Stimulated activated naive CD8-positive, alpha-beta T cell treated with anti-CD3 and anti-CD28 coated beads, Interleukin-15, Interleukin-2, amounts not matched to agents 100 ng/mL and 50 ng/mL, for 24 hours (primary cell): ENCODE results near the gene FAHD1.

Experiments used
- H3K27ac Mint-ChIP-seq: one replicate; pipeline ENCODE4 v1.8.0; 2021; ENCODE audit warnings: mild to moderate bottlenecking, mixed read lengths
- H3K27me3 Mint-ChIP-seq: one replicate; pipeline ENCODE4 v1.8.0; 2021; ENCODE audit warnings: mixed read lengths
- H3K36me3 Mint-ChIP-seq: one replicate; pipeline ENCODE4 v1.8.0; 2021; ENCODE audit warnings: low read depth, mixed read lengths
- H3K4me1 Mint-ChIP-seq: one replicate; pipeline ENCODE4 v1.8.0; 2021; ENCODE audit warnings: low read depth, mixed read lengths
- H3K4me3 Mint-ChIP-seq: one replicate; pipeline ENCODE4 v1.8.0; 2021; ENCODE audit warnings: mild to moderate bottlenecking, mixed read lengths
- H3K9me3 Mint-ChIP-seq: one replicate; pipeline ENCODE4 v1.8.0; 2021; ENCODE audit warnings: mixed read lengths

FAHD1 gene

DNA sequence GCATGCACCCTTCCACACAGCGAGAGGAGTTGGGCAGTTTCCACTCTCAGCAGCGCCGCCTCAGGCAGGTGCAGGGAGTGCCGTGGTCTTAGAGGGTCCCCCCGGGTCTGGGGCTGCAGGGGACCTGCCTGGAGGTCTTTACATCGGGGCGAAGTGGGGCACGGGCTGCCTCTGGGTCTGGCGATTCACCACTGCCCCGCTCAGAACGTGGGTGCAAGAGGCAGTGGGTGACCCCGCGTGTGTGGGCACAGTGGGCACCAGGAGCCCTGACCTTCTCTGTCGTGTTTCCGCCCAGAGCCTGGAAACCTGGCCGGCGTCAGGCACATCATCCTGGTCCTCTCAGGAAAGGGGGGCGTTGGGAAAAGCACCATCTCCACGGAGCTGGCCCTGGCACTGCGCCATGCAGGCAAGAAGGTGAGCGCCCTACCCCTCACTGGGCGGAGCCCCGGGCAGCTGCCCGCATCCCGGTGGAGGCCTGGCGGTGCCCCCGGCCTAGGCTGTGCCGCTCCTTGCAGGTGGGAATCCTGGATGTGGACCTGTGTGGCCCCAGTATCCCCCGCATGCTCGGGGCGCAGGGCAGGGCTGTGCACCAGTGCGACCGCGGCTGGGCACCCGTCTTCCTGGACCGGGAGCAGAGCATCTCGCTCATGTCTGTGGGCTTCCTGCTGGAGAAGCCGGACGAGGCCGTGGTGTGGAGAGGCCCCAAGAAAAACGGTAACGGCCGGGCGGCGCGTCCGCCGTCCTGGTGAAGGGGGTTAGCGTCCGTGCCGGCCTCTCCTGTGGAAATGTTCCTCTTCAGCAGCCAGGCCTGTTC, 40.6 kb upstream of the FAHD1 start:
- H3K36me3 Mint-ChIP-seq = peaks cover 5% of the 10 kb centered on the region
- peaks cover 20% of the 10 kb centered on the region for H3K4me1 Mint-ChIP-seq
- no peaks in the 10 kb centered on the region for H3K27me3 Mint-ChIP-seq
- no peaks in the 10 kb centered on the region for H3K9me3 Mint-ChIP-seq
- no peak overlapping the region for H3K4me3 Mint-ChIP-seq
- H3K27ac Mint-ChIP-seq = no peak overlapping the region

DNA sequence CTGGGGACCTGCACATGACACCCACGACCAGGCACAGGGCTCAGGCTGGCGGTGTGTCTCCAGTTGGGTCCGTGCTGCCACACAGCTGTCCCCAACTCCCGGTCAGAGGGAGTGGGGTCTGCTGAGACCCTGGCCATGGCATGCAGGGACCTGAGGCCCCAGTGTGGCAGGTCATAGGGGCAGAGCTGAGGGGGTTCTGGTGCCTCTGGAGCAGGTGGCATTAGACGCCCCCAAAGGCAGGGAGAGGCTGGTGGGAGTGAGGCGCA, 40.0 kb upstream of the FAHD1 start:
- peaks cover 15% of the 10 kb centered on the region for H3K4me1 Mint-ChIP-seq
- no peaks in the 10 kb centered on the region for H3K27me3 Mint-ChIP-seq
- no peak overlapping the region for H3K27ac Mint-ChIP-seq
- H3K4me3 Mint-ChIP-seq = no peak overlapping the region
- no peaks in the 10 kb centered on the region for H3K9me3 Mint-ChIP-seq
- peaks cover 5% of the 10 kb centered on the region for H3K36me3 Mint-ChIP-seq

DNA sequence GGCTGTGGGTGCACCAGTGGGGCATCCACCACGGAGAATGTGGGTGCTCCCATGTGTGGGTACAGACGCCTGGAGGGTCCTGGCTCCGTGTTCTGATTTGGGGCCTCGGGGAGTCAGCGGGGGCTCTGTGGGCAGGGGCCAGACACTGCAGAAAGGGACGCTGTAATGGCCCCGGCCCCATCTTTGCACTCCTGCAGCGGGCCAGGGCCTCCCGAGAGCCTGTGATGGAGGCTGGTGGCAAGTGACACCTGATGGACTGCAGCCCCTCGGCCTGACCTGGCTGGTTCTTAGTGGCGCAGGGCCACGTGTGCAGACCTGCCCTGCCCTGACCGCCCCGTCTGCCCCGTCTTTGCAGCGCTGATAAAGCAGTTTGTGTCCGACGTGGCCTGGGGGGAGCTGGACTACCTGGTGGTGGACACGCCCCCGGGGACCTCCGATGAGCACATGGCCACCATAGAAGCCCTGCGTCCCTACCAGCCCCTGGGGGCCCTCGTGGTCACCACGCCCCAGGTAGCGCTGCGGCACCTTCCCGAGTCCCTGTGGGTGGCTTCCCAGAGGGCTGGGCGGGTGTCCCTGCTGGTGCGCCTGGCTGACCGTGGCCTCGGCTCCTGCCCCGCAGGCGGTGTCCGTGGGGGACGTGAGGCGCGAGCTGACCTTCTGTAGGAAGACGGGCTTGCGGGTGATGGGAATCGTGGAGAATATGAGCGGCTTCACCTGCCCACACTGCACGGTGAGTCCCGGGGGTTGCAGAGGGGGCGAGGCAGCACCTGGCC, 39.5 kb upstream of the FAHD1 start:
- Mint-ChIP-seq H3K4me3 (no peak overlapping the region), H3K27ac (no peak overlapping the region), H3K9me3 (no peaks in the 10 kb centered on the region), H3K27me3 (no peaks in the 10 kb centered on the region), H3K36me3 (peaks cover 5% of the 10 kb centered on the region), H3K4me1 (peaks cover 15% of the 10 kb centered on the region)

DNA sequence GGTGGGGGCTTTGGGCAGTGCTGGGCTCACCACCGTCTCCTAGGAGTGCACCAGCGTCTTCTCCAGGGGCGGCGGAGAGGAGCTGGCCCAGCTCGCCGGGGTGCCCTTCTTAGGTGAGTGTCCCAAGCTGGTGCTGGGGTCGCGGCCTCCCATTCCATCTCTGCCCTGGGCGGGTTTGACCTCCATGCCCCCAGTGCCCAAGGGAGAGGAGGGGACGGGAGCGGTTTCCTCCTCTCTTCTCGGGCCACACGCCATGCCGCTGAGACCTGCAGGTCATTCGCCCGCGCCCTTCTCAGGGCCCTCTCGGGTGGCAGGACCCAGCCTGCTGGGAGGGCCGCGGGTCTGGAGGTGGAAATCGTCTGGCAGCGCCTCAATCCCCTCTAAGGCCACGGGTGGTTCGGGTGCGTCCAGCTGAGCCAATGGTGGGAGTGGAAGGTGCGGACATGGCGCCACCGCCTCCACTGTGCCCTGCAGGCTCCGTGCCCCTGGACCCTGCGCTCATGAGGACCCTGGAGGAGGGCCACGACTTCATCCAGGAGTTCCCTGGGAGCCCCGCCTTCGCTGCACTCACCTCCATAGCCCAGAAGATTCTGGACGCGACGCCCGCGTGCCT, 38.8 kb upstream of the FAHD1 start:
- Mint-ChIP-seq H3K4me1 (peaks cover 14% of the 10 kb centered on the region), H3K27ac (no peak overlapping the region), H3K9me3 (no peaks in the 10 kb centered on the region), H3K4me3 (no peak overlapping the region), H3K36me3 (peaks cover 5% of the 10 kb centered on the region), H3K27me3 (no peaks in the 10 kb centered on the region)

DNA sequence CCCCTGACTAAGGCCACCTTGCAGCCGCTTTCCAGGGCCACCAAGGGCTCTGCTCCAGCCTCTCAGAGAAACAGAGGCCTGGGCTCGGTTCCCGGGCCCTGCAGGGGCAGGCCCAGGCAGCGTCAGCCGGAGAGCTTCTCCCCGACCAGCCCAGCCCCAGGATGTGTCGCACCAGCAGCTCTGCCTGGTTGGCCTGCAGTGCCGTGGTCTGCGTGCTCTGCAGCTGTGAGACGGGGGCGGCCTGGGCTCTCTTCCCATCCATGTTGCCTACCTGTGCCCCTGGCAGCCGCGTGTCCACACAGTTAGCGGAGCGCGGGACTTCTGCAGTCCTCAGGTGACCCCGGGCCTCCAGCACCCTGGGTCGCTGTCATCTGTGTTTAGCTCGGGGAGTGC, 38.3 kb upstream of the FAHD1 start:
- peaks cover 5% of the 10 kb centered on the region for H3K36me3 Mint-ChIP-seq

DNA sequence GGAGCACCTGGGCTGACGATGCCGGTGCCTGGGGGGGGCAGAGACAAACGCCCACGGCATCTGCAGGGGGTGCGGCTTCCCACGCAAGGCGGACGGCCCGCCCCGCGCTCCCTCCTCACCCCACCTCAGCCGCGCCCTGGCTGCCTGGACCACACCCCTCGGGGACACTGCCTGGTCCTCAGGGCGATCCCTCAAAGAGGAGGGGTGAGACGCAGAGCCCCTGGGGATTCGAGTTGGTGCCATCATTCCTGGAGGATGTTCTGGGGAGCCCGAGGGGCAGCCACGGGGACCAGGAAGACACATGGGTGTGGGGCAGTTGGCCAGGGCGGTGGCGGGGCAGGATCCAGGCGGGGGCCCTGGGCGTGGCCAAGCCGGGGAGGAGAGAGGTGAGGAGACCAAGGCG, 37.4 kb upstream of the FAHD1 start:
- Mint-ChIP-seq H3K4me1 (peaks cover 6% of the 10 kb centered on the region), H3K9me3 (no peaks in the 10 kb centered on the region), H3K4me3 (no peak overlapping the region), H3K36me3 (peaks cover 5% of the 10 kb centered on the region), H3K27ac (no peak overlapping the region), H3K27me3 (no peaks in the 10 kb centered on the region)

More for the DNA sequence above, 38.3 kb upstream of the FAHD1 start:
- Mint-ChIP-seq H3K4me3 (no peak overlapping the region), H3K27ac (no peak overlapping the region), H3K27me3 (no peaks in the 10 kb centered on the region), H3K4me1 (peaks cover 11% of the 10 kb centered on the region), H3K9me3 (no peaks in the 10 kb centered on the region)

DNA sequence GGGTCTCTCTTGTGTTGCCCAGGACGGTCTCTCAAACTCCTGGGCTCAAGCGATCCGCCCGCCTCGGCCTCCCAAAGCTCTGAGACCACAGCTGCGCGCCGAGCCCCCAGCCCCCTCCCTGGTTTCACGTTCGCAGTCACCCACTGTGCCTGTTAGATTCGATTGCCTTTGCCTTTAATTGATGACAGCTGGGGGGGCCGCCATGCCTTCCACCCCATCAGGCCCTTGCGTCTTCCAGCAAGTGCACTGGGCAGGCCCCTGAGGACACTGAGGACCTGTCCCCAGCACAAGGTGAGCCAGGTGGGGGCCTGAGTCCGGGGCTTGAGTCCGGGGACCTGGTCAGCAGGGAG, 36.8 kb upstream of the FAHD1 start:
- H3K36me3 Mint-ChIP-seq = peaks cover 5% of the 10 kb centered on the region
- H3K27ac Mint-ChIP-seq = no peak overlapping the region
- no peak overlapping the region for H3K4me3 Mint-ChIP-seq
- no peaks in the 10 kb centered on the region for H3K27me3 Mint-ChIP-seq
- H3K4me1 Mint-ChIP-seq = peaks cover 2% of the 10 kb centered on the region
- no peaks in the 10 kb centered on the region for H3K9me3 Mint-ChIP-seq

DNA sequence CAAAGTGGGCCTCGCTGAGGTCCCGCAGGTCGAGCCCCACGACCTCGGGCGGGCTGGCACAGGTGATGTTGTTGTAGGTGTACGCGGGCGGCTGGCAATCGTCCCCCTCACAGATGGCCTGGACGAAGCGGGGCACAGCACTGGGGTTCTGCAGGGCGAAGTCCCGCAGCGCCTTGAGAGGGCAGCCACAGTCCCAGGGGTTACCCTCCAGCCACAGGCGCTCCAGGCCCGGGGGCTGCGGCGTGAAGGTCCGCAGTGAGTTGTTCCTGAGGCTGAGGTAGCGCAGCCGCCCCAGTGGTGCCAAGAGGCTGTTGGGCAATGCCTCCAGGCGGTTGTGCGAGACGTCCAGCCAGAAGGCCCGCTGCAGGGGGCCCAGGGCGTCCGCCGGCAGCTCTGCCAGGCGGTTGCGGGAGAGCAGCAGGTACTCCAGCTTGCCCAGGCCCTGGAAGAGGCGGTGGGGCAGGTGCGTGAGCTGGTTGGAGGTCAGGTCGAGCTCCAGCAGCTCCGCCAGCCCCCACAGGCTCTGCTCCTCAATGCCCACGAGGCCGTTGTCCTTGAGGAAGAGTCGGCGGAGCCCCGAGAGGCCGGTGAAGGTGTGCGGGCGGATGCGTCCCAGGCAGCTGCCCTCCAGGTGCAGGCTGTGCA, 36.3 kb upstream of the FAHD1 start:
- Mint-ChIP-seq H3K27me3 (no peaks in the 10 kb centered on the region), H3K4me1 (no peaks in the 10 kb centered on the region), H3K9me3 (no peaks in the 10 kb centered on the region), H3K27ac (no peak overlapping the region), H3K4me3 (no peak overlapping the region), H3K36me3 (peaks cover 5% of the 10 kb centered on the region)

DNA sequence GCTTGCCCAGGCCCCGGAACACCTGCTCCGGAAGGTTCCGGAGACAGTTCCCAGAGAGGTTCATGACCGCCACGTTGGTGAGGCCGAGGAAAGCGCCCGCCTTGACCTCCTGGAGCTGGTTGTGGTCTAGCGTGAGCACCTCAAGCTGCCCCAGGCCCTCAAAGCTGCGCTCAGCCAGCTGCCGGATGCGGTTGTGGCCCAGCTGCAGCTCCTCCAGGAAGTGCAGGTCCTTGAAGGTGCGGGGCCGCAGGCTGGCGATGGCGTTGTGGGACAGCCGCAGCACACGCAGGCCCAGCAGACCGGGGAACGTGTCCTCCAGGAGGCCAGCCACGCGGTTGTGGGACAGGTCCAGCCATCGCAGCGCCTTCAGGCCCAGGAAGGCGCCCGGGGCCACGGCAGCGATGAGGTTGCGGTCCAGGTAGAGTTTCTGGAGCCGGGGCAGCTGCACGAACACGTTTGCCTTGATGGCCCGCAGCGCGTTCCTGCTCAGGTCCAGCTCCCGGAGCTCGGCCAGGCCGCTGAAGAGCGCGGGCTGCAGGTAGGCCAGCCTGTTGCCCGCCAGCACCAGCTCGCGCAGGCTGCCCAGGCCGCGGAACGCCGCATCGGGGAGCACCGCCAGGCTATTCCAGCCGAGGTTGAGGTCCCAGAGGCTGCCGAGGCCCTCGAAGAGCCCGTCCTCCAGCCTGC, 35.6 kb upstream of the FAHD1 start:
- Mint-ChIP-seq H3K27ac (no peak overlapping the region), H3K4me3 (no peak overlapping the region), H3K36me3 (peaks cover 5% of the 10 kb centered on the region), H3K27me3 (no peaks in the 10 kb centered on the region), H3K4me1 (no peaks in the 10 kb centered on the region), H3K9me3 (no peaks in the 10 kb centered on the region)

DNA sequence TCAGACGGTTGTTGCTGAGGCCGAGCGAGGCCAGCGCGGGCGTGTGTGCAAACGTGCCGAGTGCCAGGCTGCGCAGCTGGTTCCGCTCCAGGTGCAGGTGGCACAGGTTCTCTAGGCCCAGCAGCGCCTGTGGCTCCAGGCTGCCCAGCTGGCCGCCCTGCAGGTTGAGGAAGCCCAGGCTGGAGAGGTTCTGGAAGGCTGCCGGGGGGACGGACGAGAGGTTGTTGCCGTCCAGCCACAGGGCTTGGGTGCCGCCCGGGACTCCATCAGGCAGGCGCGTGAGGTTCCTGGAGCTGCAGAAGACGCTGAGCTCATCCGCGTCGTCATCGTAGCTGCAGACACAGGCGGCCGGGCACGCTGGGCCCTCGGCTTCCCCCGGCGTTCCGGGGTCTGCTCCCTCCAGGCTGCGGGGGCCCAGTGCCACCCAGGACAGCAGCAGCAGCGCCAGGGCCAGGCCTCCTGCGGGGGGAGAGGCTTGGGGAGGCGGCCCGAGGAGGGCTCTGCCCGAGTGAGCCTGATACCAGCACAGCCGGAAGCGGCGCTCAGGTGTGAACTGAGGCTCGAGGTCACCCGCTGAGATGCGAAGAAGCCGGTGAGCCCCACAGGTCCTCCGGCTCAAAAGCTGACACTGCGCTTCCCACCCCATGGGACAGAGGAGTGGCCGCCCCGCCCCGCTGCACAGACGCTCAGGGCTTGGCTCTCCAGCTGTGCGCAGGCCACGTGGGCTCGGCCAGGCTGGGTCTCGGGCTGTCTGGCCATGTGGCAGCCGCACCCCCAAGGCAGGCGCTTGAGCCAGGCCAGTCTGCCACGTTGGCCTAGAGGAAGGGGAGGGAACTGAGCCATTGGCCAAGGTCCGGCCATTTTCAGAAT, 34.8 kb upstream of the FAHD1 start:
- no peaks in the 10 kb centered on the region for H3K27me3 Mint-ChIP-seq
- H3K4me3 Mint-ChIP-seq = no peak overlapping the region
- H3K27ac Mint-ChIP-seq = no peak overlapping the region
- H3K9me3 Mint-ChIP-seq = no peaks in the 10 kb centered on the region
- no peaks in the 10 kb centered on the region for H3K4me1 Mint-ChIP-seq
- peaks cover 5% of the 10 kb centered on the region for H3K36me3 Mint-ChIP-seq

DNA sequence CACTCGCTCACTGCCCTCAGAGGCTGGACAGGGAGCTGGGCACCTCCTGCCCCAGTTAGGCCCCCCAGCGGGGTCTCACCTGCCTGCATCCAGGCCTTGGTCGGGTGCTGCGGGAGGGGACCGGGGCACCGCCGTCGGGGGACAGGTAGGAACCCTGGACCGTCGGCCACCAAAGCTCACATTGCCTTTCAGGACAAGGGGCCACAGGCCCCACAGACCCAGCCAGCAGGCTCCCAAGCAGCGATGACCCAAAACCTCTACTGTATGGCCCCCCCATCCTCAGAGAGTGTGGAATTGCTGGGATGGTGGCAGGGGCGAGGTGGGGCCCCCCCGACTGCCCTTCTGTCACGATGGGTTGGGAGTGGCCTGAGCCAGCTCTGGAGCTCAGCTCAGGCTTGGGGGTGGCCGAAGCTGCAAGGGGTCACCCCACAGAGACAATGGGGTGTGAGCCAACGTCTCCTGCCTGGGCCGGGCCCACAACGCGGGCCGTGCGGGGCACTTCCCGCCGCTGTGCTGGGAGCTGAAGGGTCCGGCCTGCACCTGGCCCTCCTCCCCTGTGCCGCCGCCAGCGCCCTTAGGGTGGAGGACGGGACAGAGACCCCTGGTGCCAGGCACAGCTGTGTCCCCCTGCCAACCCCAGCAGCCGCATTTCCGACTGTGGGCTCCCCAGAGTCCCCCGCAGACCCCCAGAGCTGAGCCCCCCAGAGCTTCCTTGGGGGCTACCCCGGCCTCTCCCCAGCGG, 34.0 kb upstream of the FAHD1 start:
- no peaks in the 10 kb centered on the region for H3K4me1 Mint-ChIP-seq
- H3K9me3 Mint-ChIP-seq = no peaks in the 10 kb centered on the region
- H3K36me3 Mint-ChIP-seq = peaks cover 5% of the 10 kb centered on the region
- no peak overlapping the region for H3K4me3 Mint-ChIP-seq
- H3K27me3 Mint-ChIP-seq = no peaks in the 10 kb centered on the region
- no peak overlapping the region for H3K27ac Mint-ChIP-seq

DNA sequence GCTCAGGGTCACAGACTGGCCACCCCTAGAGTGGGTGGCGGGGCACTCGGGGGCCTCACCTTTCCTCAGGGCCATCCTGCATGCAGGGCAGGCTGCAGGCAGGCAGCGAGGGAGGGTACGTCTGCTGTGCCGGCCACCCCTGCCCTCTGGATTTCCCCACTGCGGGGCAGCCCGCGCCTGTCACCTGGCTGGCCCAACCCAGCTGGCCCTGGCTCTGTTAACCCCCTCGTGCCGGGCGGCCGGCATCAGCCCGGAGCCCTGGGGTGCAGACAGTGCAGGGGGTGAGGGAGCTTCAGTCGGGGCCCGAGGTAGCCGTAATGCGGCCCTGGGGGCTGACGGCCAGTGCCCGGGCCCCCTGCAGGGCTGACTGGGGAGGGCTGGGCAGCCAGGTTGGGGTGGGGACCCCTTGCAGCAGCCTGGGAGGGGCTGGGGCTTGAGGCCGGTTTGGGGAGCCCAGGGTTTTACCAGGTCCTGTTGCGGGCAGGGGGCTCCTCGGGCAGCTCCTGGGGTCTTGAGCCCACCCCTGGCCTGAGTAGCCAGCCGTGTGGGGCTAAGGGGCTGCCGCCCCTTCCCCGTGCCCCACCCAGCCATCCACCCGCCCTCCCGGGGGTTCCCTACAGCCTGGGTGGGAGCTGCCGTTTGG, 33.3 kb upstream of the FAHD1 start, which contains the start of gene IGFALS:
Gene IGFALS, minus strand, starts transcription at position 128 of the 643 bp plus-strand sequence. Its CDS starts 53 bp downstream, at position 75.
- Mint-ChIP-seq H3K4me3 (no peak within 1 kb of the TSS), H3K27me3 (no peaks in the 10 kb centered on the region), H3K36me3 (peaks cover 5% of the 10 kb centered on the region), H3K9me3 (no peaks in the 10 kb centered on the region), H3K4me1 (no peaks in the 10 kb centered on the region), H3K27ac (no peak within 1 kb of the TSS)

DNA sequence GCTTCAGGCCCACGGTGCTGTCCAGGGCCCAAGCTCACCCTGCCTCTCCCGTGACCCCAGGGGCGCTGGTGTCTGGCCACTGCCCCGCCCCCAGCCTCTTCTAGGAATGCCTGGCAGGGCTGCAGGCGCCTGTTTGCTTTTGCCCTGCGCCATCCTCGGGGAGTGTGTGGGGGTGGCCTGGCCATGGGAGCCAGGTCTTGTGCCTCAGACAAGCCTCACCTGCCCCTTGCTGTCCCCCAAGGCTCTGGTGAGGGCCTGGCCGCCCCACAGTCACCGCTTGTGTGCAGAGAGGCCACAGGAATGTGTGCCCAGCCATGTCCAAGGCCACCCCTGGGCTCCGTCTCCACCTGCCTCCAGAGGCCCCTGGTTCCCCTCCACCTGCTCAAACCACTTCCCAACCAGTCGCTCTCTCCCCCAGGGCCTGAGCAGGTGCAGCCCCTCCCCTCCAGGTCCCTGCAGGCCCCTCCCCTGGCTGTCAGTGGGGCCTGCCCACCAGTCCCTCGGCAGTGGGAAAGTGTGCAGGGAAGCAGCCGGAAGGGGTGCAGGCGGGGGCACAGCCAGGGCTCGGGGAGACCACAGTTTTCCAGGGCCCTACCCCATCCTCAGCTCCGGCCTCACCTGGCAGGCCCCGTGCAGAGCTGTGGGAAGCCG, 32.7 kb upstream of the FAHD1 start:
- Mint-ChIP-seq H3K27me3 (no peaks in the 10 kb centered on the region), H3K4me1 (no peaks in the 10 kb centered on the region), H3K9me3 (no peaks in the 10 kb centered on the region), H3K27ac (no peak overlapping the region), H3K36me3 (no peaks in the 10 kb centered on the region), H3K4me3 (no peak overlapping the region)
